Fibroblast of lung (primary cell): ENCODE data around the gene TPCN2. TPM values are rescaled to one million over a fixed set of nuclear protein-coding genes. Genes with fewer than 3 reads are reported as not detected.

Source experiments
- DNase-seq, 2 donors: peaks; one replicate each; pipeline versions ENCODE4 v3.0.0 to v3.0.0-alpha.2; 2010; ENCODE audit warnings: low read depth in 2 of 2
- H2AFZ ChIP-seq: 2 replicates; pipeline ENCODE4 v1.5.1; 2012; ENCODE audit warnings: low read length, control low read depth, inconsistent platforms
- H3K27ac ChIP-seq: 2 replicates; pipeline ENCODE4 v1.5.1; 2011; ENCODE audit warnings: low read length, control low read depth; ENCODE audit not compliant: insufficient read depth
- H3K27me3 ChIP-seq: 2 replicates; pipeline ENCODE4 v1.5.1; 2011; ENCODE audit warnings: mild to moderate bottlenecking, low read length; ENCODE audit not compliant: control insufficient read depth, insufficient read depth
- H3K36me3 ChIP-seq: 2 replicates; pipeline ENCODE4 v1.5.1; 2011; ENCODE audit warnings: low read length; ENCODE audit not compliant: control insufficient read depth, insufficient read depth
- H3K4me1 ChIP-seq: 2 replicates; pipeline ENCODE4 v1.5.1; 2011; ENCODE audit warnings: low read length; ENCODE audit not compliant: control insufficient read depth, insufficient read depth; ENCODE audit errors: extremely low read depth
- H3K4me2 ChIP-seq: 2 replicates; pipeline ENCODE4 v1.5.1; 2011; ENCODE audit warnings: low read length, control low read depth; ENCODE audit not compliant: insufficient read depth; ENCODE audit errors: extremely low read depth
- H3K4me3 ChIP-seq, 4 experiments: fragments of 200-600 bp in 1 of 4; sonication (generic) in 1 of 4; replicated peaks in 1 of 4; 2 replicates each; pipeline ENCODE4 v1.5.1; 2011 to 2016; ENCODE audit warnings: low read length in 4 of 4, low read depth in 3 of 4, mild to moderate bottlenecking in 3 of 4, control low read depth in 2 of 4, inconsistent platforms in 1 of 4, mixed read lengths in 1 of 4; ENCODE audit not compliant: insufficient read depth in 1 of 4; ENCODE audit errors: control extremely low read depth in 1 of 4
- H3K79me2 ChIP-seq: 2 replicates; pipeline ENCODE4 v1.5.1; 2012; ENCODE audit warnings: mild to moderate bottlenecking, low read length, inconsistent platforms; ENCODE audit not compliant: control insufficient read depth, insufficient read depth
- H3K9ac ChIP-seq: 2 replicates; pipeline ENCODE4 v1.5.1; 2011; ENCODE audit warnings: mild to moderate bottlenecking, low read length, control low read depth; ENCODE audit not compliant: insufficient read depth
- H3K9me3 ChIP-seq: 2 replicates; pipeline ENCODE4 v1.5.1; 2012; ENCODE audit warnings: low read depth, low read length; ENCODE audit not compliant: control insufficient read depth, insufficient read depth
- H4K20me1 ChIP-seq: 2 replicates; pipeline ENCODE4 v1.5.1; 2011; ENCODE audit warnings: low read length; ENCODE audit not compliant: control insufficient read depth, insufficient read depth; ENCODE audit errors: extremely low read depth
- CTCF ChIP-seq, 2 donors: IDR thresholded peaks in 1 of 2; conservative IDR thresholded peaks in 1 of 2; 1 replicate in 1 of 2; 2 replicates in 1 of 2; pipeline ENCODE4 v1.5.1; 2011 to 2012; ENCODE audit warnings: low read length in 2 of 2, control low read depth in 1 of 2, inconsistent platforms in 1 of 2, low read depth in 1 of 2, mild to moderate bottlenecking in 1 of 2
- EZH2 ChIP-seq: IDR thresholded peaks from 2 replicates; pipeline ENCODE4 v1.5.1; 2012; ENCODE audit warnings: low read length, control low read depth, mild to moderate bottlenecking; ENCODE audit errors: missing control alignments
- polyA plus RNA-seq, 2 donors: library from polyadenylated mRNA; depleted of rRNA in 1 of 2; stranded (reverse) in 1 of 2; unstranded in 1 of 2; fragments of >200 nt; gene quantifications; 2 replicates each; pipeline ENCODE4 v1.2.1, GENCODE V29; 2011 to 2012; ENCODE audit warnings: missing spikeins in 1 of 2
- total RNA-seq: library from RNA; depleted of rRNA; stranded (reverse); fragments of >200 nt; gene quantifications from 2 replicates; pipeline ENCODE4 v1.2.1, GENCODE V29; 2014

TPCN2 gene
- total and polyA plus RNA-seq, 2 donors (not counting 1 experiment from before 2014, with no cell fraction given) = 9.7 to 11.7 TPM

- H3K27ac ChIP-seq = no peak overlapping the region
- H3K27me3 ChIP-seq = no peaks in the 10 kb centered on the region
- H3K79me2 ChIP-seq = peaks cover 14% of the 10 kb centered on the region
- peaks cover 36% of the 10 kb centered on the region for H3K36me3 ChIP-seq
- no peak overlapping the region for H2AFZ ChIP-seq
- TF ChIP-seq EZH2 (no peak), CTCF (conservative IDR thresholded peaks at IDR 0.05 in 1 of 2, IDR thresholded peaks at IDR 0.05 in 1 of 2; ENCODE audit: low read depth in 1 of 2, low read length in 2 of 2) (no peak)
- no peak overlapping the region for H3K9ac ChIP-seq
- H3K4me3 ChIP-seq = no peak overlapping the region
- no peak overlapping the region for H3K4me2 ChIP-seq
- no peak for DNase-seq
- H3K4me1 ChIP-seq = peaks cover 34% of the 10 kb centered on the region
- H4K20me1 ChIP-seq = no peaks in the 10 kb centered on the region
- H3K9me3 ChIP-seq = no peaks in the 10 kb centered on the region
These were observed 44.8 kb upstream of the TPCN2 start for GRCh38 chr11:69003866-69004367.

- no peaks in the 10 kb centered on the region for H3K27me3 ChIP-seq
- no peak for DNase-seq
- H3K79me2 ChIP-seq = peaks cover 18% of the 10 kb centered on the region
These were observed 44.1 kb upstream of the TPCN2 start for GRCh38 chr11:69004411-69005182.

More at GRCh38 chr11:69004411-69005182, 44.1 kb upstream of the TPCN2 start:
- H3K4me2 ChIP-seq = no peak overlapping the region
- no peaks in the 10 kb centered on the region for H4K20me1 ChIP-seq
- H3K9ac ChIP-seq = no peak overlapping the region
- TF ChIP-seq EZH2 (no peak), CTCF (conservative IDR thresholded peaks at IDR 0.05 in 1 of 2, IDR thresholded peaks at IDR 0.05 in 1 of 2; ENCODE audit: low read depth in 1 of 2, low read length in 2 of 2) (no peak)
- no peak overlapping the region for H2AFZ ChIP-seq
- no peak overlapping the region for H3K4me3 ChIP-seq
- no peaks in the 10 kb centered on the region for H3K9me3 ChIP-seq
- H3K36me3 ChIP-seq = peaks cover 39% of the 10 kb centered on the region
- peaks cover 41% of the 10 kb centered on the region for H3K4me1 ChIP-seq
- H3K27ac ChIP-seq = no peak overlapping the region
